HG03354 (cell line): ENCODE results near the gene DPEP3.

Source experiments
- ATAC-seq: cut with Tn5 transposase; IDR thresholded peaks from one replicate; pipeline ENCODE4 v1.9.1; 2021; ENCODE audit warnings: mild to moderate bottlenecking; ENCODE audit not compliant: unreplicated experiment, poor library complexity, severe bottlenecking

The DPEP3 gene

DNA sequence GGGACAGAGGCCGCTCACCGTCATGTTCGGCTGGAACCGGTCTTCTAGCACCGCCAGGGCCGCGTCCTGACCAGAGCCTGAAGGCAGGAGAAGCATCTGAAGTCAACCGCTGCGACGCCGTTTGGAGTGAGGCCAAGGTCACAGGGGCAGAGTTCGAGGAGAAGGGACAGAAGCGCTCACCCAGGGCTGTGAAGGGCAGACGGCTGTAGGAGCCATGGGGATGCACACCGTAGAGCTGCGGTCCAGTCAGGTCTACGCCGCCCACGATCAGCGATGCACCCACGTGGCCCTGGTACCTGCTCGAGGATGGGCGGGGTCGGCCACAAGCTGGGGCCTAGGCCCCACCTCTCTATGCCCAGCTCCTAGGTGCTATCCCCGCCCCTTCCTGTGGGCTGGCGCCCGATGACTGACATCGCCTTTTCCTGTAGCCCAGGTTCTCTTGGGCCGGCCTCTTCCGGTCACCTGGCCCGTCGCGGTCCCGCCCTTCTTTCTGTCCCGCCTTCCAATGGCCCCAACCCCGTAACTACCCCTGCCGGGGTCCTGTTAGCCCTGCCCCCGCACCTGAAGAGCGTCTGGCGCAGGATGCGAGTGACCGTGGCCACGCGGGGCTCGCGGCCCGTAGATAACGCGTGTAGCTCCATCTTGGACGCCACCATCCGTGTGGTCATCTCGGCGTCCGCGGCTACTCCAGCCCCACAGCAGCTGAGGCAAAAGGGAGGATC is 44.7 kb downstream of the DPEP3 start:
- peak; percentile 91 for ATAC-seq

DNA sequence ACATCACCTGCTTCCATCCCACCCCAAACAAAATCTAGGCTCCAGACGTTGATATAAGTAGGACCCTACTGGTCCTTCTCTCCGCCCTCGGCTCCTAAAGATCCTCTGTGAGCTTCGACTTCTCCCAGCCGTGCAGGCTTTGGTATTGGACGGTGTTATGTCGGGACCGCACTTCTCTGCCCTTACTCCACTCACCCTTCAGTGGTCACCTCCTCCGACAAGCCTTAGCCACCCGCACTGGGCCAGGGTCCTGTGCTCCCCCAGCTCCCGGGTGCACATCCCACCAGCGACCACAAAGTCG is 45.2 kb downstream of the DPEP3 start:
- ATAC-seq = no peak

DNA sequence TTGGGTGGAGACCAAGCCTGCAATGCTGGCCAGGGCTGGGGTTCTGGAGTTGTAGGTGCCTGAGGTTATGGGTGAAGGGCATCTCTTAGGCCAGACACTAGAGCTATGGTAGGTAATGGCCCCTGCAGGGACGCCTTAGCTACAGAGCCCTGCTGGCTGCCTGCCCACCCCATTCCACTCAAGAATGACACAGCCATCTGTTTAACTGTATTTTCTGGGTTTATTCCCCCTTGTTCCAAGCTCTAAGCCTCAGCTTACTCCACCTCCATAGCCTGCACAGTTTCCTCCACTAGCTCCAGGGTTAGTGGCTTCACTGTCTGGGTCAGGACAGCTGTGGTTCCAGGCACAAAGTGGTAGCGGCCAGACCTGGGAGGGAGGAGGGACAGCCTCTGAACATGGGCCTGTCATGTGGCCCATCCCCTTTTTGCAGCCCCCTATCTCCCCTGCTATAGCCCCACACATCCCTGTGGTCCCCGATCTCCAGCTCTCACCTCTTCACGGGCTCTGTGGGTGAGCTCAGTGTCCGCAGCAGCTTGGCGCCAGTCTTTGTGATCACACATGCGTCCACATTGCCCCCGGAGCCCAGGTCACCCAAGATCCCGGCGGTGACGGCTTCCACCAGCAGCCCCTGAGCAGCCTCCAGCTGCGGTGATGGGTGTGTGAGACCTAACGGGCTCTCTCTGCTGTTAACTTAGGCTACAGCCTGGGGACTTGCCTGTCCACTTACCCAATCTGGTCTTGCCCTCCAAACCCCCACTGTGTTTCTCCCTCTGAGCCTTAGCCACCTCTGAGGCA is 45.8 kb downstream of the DPEP3 start:
- no peak for ATAC-seq

DNA sequence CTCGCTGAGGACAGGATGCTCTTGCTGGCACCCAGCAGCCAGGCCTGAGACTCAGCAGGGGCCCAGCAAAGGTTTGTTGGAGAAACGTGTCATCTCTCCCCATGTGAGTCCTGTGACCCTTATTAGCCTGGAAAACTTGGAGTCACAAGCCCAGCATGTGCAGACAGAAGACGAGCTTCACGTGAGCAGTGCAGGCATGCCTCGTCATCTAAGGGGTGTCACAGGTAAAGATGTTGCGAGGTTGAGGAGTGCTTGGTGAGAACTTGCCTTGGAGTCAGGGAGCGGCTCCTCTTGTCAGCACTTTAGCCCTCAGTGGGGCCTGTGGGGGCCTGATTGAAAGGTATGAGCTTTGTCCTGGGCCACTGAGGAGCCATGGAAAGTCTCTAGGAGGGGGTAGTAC is 46.5 kb downstream of the DPEP3 start:
- no peak for ATAC-seq

DNA sequence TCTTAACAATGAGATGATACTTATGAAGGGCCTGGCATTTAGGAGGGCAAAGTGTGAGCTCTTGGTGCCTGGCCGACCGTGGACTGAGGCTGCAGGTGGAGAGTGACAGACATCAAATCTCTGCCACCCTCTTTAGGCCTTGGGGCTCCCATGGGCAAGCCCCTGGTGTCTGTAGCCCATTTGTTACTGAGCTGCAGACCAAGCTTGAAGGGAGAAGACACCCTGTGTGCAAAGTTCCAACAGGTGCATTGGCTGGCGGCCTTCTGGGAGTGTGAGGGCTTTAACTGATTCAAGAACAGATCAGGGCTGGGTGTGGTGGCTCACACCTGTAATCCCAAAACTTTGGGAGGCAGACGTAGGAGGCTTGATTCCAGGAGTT is 47.8 kb downstream of the DPEP3 start:
- ATAC-seq = no peak

DNA sequence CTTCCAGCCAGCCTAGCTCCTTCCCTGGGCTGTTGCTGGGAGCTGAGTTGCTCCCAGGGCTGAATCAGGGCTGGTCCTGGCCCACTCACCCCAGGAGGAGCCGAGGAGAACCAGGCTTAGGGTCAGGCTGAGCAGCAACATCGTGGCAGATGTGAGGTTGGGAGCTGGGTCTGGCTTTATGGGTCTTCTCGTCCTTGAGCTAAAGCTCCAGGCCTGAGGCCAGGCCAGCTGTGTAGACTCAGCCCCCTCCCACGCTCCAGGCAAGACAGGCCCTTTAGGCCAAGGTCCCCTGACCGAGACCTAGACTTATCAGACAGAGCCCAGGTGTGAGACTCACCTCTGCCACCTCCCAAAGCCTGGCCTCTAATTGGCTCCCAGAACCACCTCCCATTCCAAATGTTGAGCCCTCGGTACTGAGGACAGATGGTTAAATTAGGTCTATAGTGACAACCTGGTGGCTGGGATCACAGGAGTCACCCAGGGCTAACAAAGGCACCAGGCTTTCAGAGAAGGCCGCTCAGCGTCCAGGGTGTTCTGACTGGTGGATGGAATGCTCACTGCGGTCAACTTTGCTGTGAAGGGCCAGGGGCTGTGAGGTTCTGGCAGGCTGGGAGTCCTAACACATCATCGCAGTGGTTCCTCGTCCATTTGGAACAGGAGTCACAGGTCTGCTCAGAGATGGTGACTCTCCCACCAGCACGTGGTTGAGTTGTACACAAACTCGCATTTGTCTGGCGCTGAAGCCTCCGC is 48.4 kb downstream of the DPEP3 start, which contains the start of gene CTRL:
TSS of gene CTRL (minus strand) at position 151 of the 750 bp plus-strand sequence. CDS start at position 141, 10 bp downstream.
- ATAC-seq = no peak

DNA sequence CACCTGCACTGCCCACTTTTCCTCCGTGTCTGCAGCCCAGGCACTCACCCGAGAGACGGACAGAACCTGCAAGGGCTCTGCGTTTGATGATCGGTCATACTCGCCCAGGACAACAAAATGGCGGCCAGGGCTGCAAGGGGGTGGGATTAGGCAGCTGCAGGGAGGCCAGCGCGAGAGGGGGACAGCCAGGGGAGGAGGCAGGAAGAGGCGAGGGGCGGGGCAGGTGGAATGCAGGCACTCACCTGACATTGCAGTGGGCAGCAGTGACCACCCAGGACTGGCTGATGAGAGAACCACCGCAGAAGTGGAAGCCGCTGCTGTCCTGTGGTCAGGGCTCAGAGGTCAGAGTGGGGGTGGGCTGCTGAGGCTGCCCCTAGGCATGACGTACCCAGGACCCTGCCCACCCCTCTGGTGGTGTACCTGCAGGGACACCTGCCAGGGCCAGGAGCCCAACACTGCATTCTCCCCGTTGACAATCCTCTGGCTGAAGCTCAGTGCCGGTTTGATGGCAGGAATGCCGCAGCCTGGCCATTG is 49.6 kb downstream of the DPEP3 start:
- no peak for ATAC-seq

DNA sequence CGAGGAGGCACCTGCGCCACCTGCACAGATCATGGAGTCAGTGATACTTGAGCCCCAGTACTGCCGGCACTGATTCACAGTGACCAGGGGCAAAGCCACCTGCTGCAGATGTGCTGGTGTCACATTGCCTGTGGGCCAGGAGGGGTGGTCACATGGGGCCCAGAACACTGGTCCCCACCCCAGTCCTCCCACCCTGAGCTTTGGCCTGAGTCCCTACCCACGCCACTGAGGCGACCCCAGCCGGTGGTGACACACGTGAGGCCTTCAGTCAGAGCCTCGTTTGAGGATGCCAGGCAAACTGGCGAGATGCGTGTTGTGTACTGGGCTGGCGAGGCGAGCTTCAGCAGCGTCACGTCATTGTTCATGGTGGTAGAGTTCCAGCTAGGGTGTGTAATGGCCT is 50.1 kb downstream of the DPEP3 start:
- no peak for ATAC-seq

DNA sequence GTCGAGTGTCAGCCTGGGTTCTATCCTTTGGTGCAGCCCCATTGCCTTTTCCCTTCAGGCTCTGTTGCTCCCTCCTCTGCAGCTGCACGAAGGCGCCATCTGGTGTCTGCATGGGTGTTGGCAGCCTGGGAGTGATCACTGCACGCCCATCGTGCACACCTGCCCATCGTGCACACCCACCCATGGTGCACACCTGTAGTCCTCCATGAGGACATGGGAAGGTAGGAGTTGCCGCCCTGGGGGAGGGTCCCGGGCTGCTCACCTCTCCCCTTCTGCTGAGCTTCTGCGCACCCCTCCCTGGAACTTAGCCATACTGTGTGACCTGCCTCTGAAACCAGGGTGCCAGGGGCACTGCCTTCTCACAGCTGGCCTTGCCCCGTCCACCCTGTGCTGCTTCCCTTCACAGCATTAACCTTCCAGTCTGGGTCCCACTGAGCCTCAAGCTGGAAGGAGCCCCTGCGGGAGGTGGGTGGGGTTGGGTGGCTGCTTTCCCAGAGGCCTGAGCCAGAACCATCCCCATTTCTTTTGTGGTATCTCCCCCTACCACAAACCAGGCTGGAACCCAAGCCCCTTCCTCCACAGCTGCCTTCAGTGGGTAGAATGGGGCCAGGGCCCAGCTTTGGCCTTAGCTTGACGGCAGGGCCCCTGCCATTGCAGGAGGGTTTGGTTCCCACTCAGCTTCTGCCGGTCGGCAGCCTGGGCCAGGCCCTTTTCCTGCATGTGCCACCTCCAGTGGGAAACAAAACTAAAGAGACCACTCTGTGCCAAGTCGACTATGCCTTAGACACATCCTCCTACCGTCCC is 51.5 kb downstream of the DPEP3 start:
- ATAC-seq = peak; percentile 58

DNA sequence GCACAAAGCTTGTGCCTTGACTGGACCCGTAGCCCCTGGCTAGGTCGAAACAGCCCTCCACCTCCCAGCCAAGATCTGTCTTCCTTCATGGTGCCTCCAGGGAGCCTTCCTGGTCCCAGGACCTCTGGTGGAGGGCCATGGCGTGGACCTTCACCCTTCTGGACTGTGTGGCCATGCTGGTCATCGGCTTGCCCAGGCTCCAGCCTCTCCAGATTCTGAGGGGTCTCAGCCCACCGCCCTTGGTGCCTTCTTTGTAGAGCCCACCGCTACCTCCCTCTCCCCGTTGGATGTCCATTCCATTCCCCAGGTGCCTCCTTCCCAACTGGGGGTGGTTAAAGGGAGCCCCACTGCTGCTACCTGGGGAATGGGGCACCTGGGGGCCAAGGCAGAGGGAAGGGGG is 52.2 kb downstream of the DPEP3 start:
- ATAC-seq = no peak

DNA sequence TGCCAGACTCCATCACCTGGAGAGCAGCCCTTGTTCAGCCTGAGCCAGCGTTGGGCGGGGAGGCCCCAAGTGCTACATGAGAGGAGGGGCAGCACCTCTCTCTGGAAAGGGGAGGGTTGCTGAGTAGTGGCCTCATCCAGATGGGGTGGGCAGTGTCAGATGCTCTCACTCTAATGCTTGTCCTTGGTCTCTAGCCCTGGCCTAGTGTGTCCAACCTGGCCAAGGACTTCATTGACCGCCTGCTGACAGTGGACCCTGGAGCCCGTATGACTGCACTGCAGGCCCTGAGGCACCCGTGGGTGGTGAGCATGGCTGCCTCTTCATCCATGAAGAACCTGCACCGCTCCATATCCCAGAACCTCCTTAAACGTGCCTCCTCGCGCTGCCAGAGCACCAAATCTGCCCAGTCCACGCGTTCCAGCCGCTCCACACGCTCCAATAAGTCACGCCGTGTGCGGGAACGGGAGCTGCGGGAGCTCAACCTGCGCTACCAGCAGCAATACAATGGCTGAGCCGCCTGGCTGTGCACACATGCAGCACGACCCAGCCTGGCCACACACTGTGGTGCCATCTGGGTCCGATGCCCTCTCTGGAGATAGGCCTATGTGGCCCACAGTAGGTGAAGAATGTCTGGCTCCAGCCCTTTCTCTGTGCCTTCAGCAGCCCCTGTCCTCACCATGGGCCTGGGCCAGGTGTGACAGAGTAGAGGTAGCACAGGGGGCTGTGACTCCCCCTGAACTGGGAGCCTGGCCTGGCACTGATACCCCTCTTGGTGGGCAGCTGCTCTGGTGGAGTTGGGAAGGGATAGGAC is 53.0 kb downstream of the DPEP3 start:
- ATAC-seq = no peak

DNA sequence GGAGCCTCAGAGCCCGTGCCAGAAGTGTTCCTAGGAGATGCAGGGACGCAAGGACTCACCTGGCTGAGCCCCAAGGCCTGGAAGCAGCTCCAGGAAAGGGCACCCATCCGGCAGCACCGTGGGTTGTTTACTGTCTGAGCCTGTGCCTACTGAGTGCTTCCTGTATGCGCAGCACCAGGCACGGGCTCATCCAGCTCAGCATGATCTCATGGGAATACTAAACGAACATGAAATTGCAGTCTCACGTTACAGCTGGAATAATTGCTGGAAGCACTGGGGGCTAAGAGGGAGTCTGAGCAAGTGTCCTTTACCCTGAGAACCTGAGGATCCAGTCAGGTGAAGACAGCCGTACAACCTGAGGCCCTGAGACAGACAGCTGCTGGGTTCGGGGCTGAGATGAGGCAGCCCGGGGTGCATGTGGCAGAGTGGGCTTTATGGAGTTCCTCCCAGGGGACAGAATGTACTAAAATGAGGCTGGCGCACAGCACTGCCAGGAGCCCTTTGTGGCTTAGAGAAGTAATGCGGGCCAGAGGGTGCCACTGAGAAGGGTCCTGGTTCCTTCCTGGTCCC is 54.0 kb downstream of the DPEP3 start:
- no peak for ATAC-seq
